NCI-H2196 (cell line): ENCODE measurements around the gene WDPCP.
A peak's percentile ranks its signal among the peaks of the same experiment; 100 is the strongest.
"Not testable (repeated sequence)": the region's sequence is repeated elsewhere in the genome, so short reads cannot be mapped to it uniquely, and the experiment has no call there.

Experiments used
- DNase-seq: peaks from one replicate; lab custom pipeline; 2025; ENCODE audit not compliant: unreplicated experiment; lab: John Stamatoyannopoulos, UW

WDPCP gene

DNA sequence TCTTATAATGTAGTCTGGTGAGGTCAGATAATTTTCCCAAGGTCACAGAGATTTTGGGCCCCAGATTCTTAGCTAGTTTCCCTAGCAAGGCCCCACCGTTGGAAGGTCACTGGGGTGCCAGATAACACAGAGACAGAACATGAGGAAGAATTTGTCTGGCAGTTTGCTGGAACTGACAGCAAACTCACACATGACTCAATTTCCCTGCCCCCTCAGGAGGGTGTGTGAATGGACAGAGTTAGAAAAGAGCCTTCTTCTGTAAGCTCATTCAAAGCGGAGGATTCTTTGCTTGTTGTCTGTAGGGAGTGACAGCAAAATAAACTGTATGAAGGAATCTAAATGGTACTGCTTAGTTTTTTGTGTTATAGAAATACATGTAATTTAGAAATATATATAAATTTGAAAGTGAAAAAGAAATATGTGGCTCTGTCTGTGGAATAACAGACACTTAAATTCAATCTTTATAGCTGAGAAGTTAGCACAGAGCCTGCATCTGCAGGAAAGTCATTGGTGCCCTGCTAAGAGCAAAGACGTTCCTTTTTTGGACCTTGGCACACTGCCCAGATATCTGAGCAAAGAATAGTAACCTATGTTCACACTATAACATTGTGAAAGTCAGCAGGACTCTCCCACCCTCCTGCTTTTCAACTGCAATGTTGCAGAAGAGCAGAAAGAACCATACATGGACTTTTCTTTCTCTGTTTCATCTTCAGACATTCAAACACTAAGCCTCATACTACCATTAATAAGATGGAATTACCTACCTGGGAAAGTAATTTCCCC lies 2.5 kb upstream of the WDPCP start:
- DNase-seq = no peak

DNA sequence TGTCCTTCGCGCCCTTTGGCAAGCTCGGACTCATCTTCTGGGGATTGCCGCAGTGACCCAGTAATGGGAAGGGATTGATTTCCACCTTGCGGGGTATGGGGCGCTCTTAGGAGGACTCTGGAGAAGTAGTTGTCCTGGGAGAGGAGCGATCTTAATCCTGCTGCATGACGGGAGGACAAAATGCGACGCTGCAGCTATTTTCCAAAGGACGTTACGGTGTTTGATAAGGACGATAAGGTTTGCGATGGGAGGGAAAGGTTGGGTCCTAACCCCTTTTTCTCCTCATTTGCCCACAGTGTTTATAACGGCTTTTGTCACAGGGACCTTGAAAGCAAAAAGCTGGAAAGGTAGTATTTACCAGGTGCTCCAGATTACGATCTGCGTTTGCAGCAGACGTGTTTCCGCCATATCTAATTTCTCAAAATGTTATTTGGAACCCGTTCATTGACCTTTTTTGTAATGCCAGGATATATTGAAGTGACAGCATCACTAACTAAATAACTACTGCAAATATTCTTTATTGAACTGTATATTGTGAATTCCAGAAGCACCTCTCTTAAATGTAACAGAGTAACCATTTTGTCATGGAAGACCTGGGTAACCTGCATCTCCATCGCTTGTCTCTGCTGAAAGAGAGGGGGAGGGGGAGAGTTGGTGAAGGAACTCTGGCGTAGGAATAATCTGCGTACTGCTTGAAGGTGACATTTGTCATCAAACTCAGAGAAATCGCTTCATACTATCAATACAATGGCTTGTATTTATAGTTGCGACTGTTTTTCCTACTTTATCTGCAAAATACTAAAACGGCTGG lies 1.1 kb upstream of the WDPCP start:
- DNase-seq = peak; percentile 3

DNA sequence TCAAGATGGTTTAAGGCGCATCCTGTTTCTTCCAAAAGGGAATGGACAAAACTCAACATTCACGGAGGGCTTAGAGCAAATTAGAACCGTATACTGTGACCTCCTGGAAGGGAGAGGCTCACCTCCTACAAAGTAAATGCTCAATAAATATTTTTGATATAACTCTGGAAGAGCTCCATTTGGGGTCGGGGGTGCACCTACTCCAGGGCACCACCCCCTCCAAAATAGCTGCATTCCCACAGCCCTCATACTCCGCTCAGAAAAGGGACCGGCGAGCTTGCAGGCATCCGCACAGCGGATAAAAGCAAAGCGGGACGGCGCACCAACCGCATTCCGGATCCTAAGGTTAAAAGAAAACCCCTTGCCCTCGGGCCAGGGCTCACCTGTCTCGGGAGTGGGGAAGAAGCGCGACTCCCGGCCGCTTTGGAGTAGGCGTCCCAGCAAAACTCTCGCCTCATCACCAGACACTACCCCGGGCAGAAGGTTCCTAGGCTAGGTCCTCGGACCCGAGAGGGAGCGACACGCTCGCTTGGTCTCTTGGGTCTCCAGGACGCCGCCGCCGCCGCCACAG lies 378 bp downstream of the WDPCP start:
- DNase-seq = no peak

DNA sequence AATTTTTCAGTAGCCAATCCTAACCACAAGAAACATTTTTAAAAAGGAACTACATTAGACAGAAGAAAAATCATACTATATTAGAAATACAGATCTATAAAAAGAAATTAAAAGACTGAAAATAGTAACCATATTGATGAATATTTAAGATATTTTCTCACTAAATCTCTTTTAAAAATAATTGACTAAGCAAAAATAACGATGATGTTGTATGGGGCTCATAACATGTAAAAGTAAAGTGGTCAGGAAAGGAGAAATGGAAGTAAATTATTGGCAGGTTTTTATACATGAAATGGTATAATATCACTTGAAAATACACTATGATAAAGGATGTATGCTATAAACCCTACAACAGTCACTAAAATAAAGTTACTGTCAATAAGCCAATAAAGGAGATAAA lies 5.4 kb downstream of the WDPCP start:
- no peak for DNase-seq

DNA sequence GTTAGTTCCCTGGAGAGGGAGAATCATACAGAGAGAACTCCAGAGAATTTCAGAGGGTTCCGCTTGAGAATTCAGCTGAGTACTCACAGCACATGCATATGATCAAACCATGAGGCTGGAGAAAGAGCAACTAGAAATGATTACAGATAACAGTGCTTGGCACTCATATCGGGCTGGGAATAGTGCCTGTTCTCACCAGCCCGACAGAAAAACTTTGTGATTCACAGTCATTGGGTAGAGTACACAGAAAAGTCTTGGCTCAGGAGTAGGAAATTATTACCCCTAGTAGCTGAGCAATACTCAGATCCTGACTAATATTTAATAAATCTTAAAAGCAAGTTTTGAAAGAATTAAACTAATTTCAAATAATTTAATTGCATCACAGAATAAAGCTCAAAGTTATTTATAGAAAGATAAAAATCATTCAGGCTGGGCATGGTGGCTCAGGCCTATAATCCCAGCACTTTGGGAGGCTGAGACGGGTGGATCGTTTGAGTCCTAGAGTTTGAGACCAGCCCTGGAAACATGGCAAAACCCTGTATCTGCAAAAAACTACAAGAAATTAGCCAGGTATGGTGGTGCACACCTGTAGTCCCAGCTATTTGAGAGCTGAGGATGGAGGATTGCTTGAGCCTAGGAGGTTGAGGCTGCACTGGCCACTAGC lies 6.8 kb downstream of the WDPCP start:
- no peak for DNase-seq

DNA sequence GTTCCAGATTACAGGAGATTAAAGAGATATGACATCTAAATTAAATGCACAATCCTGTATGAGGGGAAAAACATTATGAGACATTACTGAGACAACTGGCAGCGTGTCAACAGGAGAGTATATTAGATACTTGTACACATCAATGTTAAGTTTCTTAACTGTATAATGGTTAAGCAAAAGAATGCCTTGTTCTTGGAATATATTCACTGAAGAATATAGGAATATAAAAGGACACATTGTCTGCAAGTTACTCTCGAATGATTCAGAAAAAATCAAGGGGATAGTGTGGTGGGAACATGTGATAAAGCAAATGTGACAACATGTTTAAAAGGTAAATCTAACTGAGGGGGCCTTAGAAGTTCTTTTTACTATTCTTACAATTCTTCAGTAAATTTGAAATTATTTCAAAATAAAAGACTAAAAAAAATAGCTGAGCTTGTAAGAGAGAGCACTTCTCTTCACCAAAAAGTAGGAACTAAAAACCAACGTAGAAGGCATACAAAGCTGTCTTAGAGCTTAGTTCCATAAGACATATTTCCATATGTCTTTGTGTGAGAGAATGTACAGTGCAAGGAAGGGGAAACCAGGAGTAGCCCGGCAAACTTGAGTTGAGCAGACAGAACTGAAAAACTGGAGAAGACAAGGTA lies 7.5 kb downstream of the WDPCP start:
- DNase-seq = no peak

DNA sequence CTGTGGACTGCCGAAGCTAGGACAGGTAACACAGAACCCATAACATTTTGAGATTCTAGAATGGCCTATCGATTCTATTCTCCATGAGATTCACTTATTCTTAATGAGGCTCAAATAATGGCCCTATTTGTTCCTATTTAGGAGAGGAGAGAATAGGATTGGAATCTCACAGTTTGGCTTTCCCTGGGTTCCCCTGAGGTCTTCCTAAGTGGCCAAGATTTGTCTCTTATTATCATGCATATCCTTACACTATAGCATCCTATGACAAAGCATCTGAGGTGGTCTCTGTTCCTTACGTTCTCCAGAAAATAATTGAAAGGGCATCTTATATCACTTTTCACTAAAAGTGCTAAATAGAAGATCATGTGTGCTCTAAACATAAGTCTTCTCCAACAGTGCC lies 9.5 kb downstream of the WDPCP start:
- no peak for DNase-seq

DNA sequence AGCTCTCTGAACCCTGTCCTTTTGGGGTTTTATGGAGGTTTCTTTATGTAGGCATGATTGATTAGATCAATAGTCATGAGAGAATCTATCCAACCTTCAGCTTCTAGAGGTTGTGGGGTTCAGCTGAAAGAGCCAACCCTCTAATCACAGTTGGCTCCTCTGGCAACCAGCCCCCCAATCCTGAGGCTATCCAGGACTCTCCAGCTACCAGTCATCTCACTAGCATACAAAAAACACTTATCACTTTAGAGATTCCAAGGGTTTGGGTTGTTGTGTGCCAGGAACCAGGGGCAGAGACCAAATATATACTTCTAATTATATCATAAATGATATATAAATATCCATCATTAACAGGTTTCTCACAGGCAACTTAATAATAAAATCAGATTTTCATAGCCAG lies 11.7 kb downstream of the WDPCP start:
- no peak for DNase-seq

DNA sequence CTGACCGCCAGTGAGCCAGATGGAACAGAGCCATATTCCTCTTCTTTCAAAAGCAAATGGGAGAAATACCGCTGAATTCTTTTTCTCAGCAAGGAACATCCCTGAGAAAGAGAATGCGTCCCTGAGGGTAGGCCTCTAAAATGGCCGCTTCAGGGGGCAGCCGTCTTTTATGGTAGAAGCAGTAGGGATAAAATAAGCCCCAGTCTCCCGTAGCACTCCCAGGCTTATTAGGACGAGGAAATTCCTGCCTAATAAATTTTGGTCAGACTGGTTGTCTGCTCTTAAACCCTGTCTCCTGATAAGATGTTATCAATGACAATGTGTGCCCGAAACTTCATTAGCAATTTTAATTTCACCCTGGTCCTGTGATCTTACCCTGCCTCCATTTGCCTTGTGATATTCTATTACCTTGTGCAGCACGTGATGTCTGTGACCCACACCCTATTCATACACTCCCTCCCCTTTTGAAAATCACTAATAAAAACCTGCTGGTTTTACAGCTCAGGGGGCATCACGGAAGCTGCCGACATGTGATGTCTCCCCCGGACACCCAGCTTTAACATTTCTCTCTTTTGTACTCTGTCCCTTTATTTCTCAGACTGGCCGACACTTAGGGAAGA lies 14.4 kb downstream of the WDPCP start:
- not testable (repeated sequence) for DNase-seq

DNA sequence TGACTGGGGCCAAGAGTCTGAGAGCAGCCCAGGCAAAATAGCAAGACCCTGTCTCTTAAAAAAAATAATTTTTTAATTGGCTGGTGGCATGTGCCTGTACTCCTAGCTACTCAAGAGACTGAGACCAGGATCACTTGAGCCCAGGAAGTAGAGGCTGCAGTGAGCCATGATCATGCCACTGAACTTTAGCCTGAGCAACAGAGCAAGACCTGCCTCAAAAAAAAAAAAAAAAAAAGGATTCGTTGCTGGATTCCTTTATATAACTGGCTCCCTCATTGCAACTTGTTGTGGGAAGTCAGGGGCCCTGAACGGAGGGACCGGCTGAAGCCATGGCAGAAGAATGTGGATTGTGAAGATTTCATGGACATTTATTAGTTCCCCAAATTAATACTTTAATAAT lies 15.3 kb downstream of the WDPCP start:
- DNase-seq = not testable (repeated sequence)

DNA sequence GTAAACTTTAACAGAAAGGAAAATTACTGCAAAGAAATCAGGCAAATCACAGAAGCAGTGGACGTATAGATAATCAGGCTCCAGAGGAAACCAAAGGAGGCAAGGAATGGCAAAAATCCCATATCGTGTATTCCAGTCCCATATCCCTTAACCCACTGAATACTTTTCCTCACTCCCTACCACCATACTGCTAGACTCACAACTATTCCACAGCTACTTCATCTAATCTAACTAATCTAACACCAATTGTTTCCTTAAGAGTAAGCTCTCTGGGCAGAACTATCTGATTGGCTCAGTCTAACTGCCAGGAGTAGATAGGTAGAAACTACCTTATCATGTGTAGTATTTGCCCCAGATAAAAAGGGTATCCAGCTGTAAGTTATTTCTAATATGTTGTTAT lies 16.3 kb downstream of the WDPCP start:
- DNase-seq = no peak

DNA sequence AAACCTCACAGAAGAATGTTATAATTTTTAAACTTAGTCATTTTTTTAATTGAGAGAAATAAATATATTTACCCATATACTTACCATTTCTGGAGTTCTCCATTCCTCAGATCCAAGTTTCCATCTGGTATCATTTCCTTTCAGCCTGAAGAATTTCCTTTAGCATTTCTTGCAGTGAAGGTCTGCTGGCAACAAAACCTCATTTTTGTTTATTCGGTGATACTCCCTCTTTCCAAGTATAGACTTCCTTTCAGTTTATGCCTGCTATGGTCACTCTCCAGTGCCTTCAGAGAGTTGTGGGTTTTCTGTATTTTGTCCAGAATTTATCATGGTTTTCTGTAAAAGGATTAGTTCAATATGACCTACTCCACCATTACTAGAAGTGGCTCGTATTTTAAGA lies 17.0 kb downstream of the WDPCP start:
- DNase-seq = no peak

DNA sequence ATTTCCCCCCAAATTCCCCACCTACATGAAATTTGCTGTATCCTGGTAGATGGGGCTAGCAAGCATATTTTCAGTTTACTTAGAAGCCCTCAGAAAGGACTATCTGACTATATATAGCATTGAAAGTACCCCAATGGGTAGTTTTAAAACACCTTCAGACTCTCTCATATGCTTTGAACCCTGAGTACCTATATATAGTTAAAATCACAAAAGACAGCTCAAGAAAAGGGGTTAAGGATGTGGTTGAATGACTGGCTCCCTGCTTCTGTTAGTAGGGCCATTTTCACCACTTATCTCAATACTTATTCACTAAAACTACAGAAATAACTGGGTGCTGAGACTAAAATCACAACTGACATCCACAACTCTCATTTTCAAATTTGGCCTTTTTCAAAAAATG lies 18.5 kb downstream of the WDPCP start:
- DNase-seq = no peak

DNA sequence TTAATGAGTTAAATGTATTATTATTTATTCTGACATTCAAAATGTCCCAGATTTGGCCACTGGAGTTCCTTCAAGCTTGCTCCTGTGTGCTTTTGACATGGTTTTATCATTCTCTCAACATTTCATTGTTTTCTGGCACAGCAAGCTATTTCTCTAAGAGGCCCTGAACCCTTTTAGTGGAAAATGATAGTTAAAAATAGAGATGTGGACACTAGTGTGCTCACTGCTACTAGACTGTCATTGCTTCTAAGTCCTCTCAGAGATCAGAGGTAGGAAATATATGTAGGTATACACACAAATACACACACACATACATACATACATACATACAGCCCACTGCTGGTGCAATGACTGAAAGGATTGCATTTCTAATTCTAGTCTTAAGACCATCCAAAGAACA lies 25.5 kb downstream of the WDPCP start:
- no peak for DNase-seq

DNA sequence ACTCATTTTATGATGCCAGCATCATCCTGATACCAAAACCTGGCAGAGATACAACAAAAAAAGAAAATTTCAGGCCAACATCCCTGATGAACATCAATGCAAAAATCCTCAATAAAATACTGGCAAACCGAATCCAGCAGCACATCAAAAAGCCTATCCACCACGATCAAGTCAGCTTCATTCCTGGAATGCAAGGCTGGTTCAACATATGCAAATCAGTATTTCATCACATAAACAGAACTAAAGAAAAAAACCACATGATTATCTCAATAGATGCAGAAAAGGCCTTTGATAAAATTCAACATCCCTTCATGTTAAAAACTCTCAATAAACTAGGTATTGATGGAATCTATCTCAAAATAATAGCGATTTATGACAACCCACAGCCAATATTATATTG lies 29.4 kb downstream of the WDPCP start:
- DNase-seq = not testable (repeated sequence)

DNA sequence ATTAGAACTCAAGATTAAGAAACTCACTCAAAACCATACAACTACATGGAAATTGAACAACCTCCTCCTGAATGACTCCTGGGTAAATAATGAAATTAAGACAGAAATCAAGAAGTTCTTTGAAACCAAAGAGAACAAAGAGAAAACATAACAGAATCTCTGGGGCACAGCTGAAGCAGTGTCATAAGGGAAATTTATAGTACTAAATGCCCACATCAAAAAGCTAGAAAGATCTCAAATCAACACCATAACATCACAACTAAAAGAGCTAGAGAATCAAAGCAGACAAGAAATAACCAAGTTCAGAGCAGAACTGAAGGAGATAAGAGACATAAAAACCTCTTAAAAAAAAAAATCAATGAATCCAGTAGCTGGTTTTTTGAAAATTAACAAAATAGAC lies 30.5 kb downstream of the WDPCP start:
- not testable (repeated sequence) for DNase-seq

DNA sequence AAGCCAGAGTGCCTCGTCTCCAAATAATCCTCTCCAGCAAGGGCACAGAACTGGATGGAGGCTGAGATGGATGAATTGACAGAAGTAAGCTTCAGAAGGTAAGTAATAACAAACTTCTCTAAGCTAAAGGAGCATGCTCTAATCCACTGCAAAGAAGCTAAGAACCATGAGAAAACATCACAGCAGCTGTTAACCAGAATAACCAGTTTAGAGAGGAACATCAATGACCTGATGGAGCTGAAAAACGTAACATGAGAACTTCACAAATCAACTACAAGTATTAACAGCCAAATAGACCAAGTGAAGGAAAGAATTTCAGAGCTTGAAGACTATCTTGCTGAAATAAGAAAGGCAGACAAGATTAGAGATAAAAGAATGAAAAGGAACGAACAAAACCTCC lies 32.3 kb downstream of the WDPCP start:
- no peak for DNase-seq

DNA sequence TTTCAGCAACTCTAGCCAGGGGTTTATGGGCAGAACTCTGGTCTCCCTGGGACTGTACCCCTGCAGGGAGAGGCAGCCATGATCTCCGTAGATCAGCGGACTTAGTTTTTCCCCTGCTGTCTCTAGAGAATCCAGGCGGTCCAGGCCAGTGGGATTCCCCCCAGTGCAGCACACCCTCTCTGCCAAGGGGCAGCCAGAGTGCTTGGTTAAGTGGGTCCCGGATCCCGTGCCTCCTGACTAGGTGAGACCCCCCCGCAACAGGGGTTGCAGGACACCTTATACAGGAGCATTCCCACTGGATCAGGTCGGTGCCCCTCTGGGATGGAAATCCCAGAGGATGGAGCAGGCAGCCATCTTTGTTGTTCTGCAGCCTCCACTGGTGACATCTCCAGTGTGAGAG lies 33.0 kb downstream of the WDPCP start:
- DNase-seq = no peak

DNA sequence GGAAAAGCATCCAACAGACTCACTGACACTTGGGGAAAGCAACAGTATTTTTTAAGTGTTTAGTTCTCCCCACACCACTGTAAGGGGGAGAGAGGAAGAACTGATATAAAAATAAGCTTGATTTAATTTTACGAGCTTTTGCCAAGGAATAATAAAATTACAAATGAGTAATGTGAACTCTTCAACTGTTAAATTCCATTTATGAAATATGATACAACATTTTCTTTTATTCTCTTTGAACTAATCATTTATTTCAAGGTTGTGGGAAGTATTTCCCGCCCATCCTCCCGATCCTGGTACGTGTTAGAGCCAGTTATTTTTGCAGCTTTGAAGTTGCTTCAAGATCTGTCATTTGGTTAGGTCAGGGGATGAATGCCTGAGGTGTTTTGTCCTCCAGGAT lies 35.2 kb downstream of the WDPCP start:
- DNase-seq = no peak

DNA sequence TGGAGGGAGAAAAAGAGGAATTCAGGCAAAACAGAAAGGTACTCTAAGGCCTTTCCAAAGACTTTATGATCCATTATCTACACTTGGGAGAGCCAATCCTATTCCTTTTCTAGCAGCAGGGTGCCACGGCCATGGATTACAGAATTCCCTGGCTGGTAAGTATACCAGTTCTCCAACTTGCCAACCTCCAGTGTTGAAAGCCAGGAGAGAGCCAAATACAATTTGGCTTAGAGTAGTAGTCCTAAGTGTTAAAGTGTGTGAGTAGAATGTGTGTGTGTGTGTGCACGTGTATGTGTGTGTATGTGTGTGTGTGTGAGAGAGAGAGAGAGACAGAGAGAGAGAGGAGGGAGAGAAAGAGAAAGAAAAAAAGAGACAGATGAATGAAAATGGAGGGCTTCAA lies 43.3 kb downstream of the WDPCP start:
- DNase-seq = no peak
